Measurements from ENCODE around the gene CHD1. TPM values are rescaled to one million over a fixed set of nuclear protein-coding genes. Genes with fewer than 3 reads are reported as not detected.
A peak's percentile ranks its signal among the peaks of the same experiment; 100 is the strongest.

The CHD1 gene
- total and polyA plus RNA-seq, 2 of the 13 experiments (the other 11 are each of a cell fraction or from before 2014, with no cell fraction given): 22.8 to 55.9 TPM

- TF ChIP-seq ZBTB37 (CRISPR knock-in tag; IDR thresholded peaks at IDR 0.05): no peak; the same call in 1 of the 2 replicates
- TF ChIP-seq ATF2 (CRISPR knock-in tag; IDR thresholded peaks at IDR 0.05): peak; percentile 56; the same call in 1 of the 2 replicates
- TF ChIP-seq ZNF512B (CRISPR knock-in tag; IDR thresholded peaks at IDR 0.05; ENCODE audit: borderline replicate concordance): no peak
- peak; percentile 77 for TF ChIP-seq MED1 (CRISPR knock-in tag; IDR thresholded peaks at IDR 0.05)
- TF ChIP-seq ZNF709 (CRISPR knock-in tag; IDR thresholded peaks at IDR 0.05): peak; percentile 70; the same call in 1 of the 2 replicates
- peak in 1 of 2 experiments; percentile 88; a peak in 1 of 4 replicates for TF ChIP-seq KLF16 (CRISPR knock-in tag; IDR thresholded peaks at IDR 0.05)
- TF ChIP-seq THRA (CRISPR knock-in tag; IDR thresholded peaks at IDR 0.05; ENCODE audit: borderline replicate concordance): peak; percentile 50
- 0 out of 2 replicates have a peak, but pooled peaks have one; percentile 22 for TF ChIP-seq HOXA7 (CRISPR knock-in tag; IDR thresholded peaks at IDR 0.05)
- TF ChIP-seq ELF1 (CRISPR knock-in tag; IDR thresholded peaks at IDR 0.05): peak; percentile 82
- TF ChIP-seq MED13 (CRISPR knock-in tag; IDR thresholded peaks at IDR 0.05): peak; percentile 32; the same call in 1 of the 2 replicates
- TF ChIP-seq CREM (IDR thresholded peaks at IDR 0.05): peak; percentile 80; the same call in 1 of the 2 replicates
- TF ChIP-seq CREM (CRISPR knock-in tag; IDR thresholded peaks at IDR 0.05): 0 out of 2 replicates have a peak, but pooled peaks have one; percentile 37
- TF ChIP-seq ZFP36L1 (CRISPR knock-in tag; IDR thresholded peaks at IDR 0.05): no peak; the same call in 1 of the 2 replicates
- no peak for TF ChIP-seq THYN1 (CRISPR knock-in tag; IDR thresholded peaks at IDR 0.05; ENCODE audit: borderline replicate concordance, low read depth)
- peak; percentile 77 for TF ChIP-seq PAXIP1 (CRISPR knock-in tag; conservative IDR thresholded peaks at IDR 0.05)
Measured at GRCh38 chr5:98928873-98929709, at the start of gene CHD1 (continued).

All from HepG2 (cell line).